ENCODE measurements around the gene ARSB.

ARSB gene

DNA sequence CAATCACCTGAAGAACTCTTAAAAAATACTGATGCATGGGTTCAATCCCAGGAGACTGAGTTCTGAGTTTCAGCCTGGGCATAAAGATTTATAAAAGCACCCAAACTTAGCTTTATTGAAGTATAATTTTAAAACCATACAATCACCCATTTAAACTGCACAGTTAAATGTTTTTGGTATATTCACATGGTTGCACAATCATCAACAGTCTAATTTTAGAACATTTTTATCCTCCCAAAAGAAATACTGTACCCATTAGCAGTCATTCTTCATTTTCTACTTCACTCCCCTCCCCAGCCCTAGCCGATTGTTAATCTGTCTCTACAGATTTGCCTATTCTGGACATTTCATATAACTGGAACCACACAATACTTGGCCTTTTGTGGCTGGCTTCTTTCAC, 141.7 kb downstream of the ARSB start:
- DNase-seq (ENCODE audit: low spot score) = no peak
- no peak for FAIRE-seq

DNA sequence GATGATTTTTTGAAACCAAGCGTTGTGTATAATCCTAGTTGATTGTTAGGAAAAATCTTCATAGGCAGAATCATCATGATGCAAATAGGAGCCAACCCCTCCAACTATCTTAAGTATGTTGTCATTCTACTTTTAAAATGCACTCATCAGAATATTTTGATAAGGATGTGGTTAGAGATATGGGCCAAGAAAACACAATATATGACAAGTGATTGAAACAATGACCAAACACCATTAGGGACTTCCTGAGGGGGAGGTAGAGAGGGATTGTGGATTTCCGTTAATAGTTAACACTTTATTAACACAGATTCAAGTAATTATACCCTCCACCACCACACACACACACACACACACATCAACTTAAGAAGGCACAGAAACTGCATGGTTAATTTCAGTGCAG, 143.3 kb downstream of the ARSB start:
- FAIRE-seq (no peak), DNase-seq (ENCODE audit: low spot score) (no peak)

DNA sequence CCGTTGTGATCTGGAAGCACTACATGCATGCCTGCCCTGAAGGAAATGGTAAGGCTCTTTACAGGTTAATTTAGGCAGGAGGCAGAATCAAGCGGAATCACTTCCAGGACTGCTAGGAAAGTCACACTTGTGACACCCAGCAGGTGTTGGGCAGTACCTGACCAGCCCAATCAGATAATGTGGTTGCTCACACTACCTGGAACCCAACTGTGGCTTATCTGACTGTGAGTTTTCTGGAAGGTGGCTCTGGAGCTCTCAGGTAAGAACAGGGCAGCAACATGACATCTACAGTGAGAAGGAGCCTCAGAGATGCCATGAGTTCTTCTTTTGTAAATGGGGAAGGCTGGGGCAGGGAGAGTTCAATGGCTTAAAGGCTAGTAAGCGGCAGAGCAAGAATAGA, 146.4 kb downstream of the ARSB start:
- DNase-seq (ENCODE audit: low spot score) (no peak), FAIRE-seq (no peak)

DNA sequence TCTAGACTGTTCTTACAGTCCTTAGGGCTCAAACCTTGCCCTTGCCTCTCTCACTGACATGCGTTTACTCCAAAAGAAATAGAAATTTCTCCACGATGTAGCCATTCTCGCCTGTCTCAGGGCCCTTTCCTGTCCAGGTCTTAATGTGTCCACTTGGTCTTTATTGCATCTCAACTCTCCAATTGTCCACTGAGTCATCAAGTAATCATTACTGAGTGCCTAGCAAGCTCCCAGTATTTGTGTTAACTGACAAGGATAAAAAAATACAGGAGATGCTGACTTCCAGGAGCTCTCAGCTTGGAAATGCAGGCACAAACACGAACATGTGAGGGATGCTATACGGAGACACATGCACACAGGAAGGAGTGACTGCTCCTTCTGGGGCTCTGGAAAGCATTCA, 147.3 kb downstream of the ARSB start:
- DNase-seq (ENCODE audit: low spot score) (no peak), FAIRE-seq (no peak)

DNA sequence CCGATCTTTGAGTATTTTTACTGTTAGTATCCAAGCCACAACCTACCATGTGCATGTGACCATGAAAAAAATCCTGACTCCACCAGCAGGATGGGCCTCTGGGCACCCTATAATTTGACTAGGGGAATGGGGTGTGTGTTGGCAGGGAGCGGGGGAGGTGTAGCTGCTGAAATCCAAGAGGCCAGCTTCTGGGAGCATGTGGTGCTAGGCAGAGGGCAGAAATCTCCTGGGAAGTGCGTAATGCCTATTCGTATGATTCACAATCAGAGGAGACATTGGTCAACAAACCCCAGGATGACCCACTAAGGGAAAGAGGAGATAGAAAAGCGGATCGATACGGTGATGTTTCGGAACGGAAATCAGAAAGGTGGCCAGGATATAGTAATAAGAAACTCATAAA, 149.9 kb downstream of the ARSB start:
- DNase-seq (ENCODE audit: low spot score) (no peak), FAIRE-seq (no peak)

DNA sequence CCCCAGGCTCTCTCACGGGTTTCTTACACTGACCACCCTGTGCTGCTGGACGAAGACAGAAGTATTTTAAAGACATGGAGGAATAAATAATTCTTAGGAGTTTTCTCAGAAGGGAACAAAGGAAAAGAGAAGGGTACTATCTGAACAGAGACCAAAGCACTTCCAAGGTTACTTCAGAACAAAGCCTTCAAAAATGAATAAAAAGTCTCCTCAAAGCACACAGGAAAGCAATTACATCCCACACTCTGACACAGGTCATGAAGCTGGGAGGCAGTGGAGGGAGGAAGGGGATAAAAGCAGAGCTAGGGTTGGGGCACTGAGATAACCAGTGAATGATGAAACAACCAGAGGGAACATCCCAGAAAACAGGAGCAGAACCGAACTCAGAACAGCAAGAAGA, 151.8 kb downstream of the ARSB start:
- FAIRE-seq (no peak), DNase-seq (ENCODE audit: low spot score) (no peak)

DNA sequence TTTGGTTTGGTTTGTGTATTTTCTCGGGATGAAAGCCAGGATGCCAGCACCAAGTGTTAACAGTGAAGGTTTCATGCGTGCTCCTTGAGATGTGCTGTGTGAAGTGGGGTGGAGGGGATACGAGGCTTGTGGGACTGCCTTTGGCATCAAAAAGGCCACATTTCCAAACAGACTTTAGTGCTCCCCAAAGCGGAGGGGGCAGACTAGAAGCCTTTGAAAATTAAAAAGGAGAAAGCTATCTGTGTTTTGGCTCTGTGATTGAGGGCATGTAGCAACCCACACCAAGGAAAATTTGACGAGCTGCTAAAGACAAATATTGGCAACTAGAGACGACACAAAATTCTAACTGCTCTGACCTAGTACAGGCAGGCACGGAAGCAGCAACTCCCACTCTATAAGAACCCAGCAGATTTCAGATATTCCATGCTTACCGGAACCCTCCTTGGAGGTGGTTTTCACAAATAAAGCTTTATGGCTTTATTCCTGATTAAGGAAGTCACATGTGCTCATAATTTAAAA, 154.5 kb downstream of the ARSB start:
- FAIRE-seq (no peak), DNase-seq (ENCODE audit: low spot score) (no peak)

DNA sequence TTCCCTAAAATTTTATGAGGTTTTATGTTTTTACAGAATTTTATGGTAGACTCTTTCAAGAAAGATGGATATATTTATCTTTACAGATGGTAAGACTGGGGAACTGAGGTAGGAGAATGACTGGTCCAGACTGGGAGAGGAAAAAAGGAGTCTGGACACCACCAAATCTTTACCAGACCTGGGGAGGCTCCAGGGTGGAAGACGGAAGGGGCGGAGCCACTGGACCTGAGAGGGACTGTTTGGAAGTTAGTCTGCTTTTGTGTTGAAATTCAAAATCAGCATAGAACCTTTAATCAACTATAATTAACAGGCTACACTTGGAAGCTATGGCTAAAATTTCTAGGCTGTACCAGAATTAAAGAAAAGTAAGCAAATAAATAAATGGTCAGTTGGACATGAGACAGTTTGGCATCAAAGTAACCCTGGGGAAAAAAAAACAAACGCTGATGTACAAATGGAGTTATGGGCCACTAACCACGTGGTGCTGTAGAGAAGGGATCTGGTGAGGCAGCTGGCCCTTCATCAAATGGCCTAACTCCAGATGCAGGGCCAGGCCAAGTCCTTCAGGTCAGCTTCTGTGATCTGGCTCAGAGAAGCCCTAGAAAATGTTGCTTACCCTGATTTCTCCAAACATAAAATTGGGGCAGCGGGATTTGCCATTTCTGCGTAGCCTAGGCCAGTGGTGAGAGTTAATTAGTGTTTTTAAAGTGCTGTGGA, 155.1 kb downstream of the ARSB start:
- FAIRE-seq = no peak

DNA sequence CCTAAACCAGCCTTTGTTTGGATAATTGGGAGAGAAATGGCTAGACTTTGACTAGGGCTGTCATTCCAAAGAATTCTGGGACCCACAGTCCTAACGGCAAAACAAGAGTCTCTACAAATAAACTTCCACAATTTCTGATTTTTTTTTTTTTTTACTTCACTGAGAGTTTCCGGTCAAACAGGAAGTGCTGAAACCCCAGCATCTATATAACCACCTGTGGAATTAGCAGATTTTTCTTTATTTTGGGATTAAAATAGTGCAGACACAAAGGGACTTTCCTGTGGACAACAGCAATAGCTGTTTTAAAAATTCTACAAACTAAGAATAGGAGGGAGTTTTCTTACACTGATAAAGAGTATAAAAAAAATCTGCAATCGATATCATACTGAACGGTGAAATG, 157.4 kb downstream of the ARSB start:
- DNase-seq (ENCODE audit: low spot score) (no peak), FAIRE-seq (no peak)

More for the DNA sequence above, 155.1 kb downstream of the ARSB start:
- DNase-seq (ENCODE audit: low spot score) = no peak

DNA sequence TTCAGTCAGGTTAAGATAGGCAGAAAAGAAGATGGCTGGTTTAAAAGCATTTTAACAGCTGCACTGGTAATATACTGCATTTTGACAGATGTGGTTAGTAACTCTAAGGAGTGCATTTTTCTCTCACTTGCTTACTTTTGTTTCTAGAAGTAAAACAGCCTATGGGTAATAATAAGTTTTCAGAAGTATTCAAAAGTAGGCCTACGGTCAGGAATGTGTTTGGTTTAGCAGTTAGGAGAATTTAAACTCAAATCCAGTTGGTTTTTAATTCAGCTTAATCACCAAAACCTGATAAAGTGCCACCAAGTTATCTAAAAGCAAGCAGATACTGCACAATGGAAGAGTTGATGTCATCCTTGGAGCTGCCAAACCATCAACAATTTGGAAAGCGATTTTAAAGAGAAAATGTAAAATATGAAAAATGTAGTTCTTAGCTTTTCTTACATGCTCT, 160.3 kb downstream of the ARSB start:
- no peak for DNase-seq (ENCODE audit: low spot score)

DNA sequence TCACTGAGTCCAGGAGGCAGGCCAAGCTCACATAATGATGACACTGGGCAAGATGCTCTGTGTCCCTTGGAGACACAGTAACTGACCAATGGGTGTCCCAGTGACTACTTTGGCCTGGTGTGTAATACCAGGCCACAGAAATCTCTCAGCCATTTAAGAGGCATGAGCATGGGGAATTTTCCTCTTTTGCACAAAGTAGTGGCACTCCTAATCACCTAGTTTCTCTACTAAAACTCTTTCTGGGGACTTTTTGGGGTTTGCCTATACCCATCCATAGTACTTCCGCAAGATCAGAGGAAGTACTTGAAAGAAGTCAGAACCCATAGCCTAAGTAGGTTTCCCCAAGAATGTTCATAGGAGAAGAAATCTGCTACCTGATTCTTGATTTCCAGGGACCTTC, 161.9 kb downstream of the ARSB start:
- DNase-seq (ENCODE audit: low spot score) = no peak
- FAIRE-seq = no peak

More for the DNA sequence above, 160.3 kb downstream of the ARSB start:
- FAIRE-seq = no peak

DNA sequence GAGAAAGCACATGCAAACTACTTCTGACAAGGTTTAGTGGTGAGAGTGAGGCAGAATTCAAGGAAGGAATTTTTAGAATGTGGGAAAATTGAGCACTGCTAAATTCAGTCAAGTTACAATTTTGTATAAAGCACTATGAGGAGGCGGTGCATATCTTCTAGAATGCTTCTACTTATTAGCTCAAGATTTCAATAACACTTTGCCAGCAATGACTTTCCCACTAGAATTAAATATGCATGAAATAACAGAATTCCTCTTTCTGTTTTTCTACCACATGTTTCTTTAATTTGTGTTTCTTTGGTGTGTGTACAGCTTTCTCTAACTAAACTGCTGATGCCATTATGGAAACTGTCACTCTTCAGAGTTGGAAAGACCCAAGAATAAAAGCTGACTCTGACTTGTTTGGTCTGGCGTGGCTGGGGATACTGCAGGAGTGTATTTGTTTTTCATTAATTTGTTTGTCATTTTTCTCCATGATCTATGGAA, 163.5 kb downstream of the ARSB start:
- DNase-seq (ENCODE audit: low spot score) = no peak

DNA sequence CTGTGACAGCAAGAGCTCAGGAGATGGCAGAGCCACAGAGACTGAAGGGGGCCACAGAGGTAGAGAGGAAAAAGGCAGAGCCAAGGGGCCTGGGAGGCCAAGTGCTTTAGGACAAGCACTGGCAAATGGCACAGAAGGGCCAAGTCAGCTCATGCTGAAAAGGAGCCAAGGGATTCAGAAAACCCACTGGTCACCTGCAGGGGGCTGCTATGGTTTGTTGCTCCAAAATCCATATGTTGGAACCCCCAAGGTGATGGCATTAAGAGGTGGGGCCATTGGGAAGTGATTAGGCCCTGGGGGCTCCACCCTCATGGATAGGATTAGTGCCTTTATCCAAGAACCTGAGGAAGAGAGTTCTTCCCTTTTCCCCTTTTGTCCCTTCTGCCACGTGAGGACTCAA, 165.4 kb downstream of the ARSB start:
- DNase-seq (ENCODE audit: low spot score) = no peak

More for the DNA sequence above, 163.5 kb downstream of the ARSB start:
- FAIRE-seq = no peak

DNA sequence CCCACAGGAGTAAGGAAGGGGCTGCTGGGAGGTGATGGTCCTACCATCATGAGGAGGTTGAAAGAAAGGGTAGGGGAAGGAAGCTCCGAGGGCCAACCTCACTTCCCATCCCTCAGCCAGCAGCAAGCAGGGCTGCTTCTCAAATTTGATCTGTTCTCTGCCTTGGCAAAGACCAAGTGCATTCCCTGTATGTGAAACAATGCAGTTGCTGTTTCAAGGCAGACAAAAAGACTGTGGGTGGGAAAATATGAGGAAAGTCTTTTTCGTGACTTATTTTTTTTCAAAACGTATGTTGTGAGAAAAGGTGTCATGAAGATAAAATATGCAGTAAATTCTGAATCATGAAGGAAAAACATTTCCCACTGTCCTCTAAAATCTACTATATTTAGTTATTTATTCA, 165.9 kb downstream of the ARSB start:
- no peak for DNase-seq (ENCODE audit: low spot score)
- no peak for FAIRE-seq

More for the DNA sequence above, 165.4 kb downstream of the ARSB start:
- no peak for FAIRE-seq

DNA sequence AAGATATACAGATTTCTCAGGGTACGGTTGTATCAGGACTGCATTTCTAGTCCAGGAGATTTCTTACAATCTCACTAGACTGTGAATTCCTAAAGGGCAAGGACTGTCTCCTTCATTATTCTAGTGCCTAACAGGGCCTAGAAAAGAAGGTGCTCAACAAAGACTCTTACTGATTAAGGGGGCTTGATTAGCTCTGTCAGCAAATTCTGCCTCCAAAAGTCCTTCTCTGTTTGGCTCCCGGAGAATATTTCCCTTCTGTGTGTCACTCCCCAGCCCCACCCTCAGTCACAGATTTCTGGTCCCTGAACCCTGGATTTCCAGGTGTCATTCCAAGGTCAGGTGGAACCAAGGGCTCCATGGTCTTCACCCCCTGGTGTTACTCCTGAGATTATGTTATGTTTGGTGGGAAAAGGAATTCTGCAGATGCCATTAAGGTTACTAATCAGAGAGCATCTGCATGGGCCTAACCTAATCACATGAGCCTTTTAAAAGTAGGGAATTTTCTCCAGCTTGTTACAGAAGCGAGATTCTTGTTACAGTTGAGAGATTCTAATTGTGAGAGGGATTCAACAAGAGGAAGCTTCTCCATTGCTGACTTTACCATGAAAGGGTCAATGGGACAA, 168.9 kb downstream of the ARSB start:
- no peak for FAIRE-seq
- no peak for DNase-seq (ENCODE audit: low spot score)

DNA sequence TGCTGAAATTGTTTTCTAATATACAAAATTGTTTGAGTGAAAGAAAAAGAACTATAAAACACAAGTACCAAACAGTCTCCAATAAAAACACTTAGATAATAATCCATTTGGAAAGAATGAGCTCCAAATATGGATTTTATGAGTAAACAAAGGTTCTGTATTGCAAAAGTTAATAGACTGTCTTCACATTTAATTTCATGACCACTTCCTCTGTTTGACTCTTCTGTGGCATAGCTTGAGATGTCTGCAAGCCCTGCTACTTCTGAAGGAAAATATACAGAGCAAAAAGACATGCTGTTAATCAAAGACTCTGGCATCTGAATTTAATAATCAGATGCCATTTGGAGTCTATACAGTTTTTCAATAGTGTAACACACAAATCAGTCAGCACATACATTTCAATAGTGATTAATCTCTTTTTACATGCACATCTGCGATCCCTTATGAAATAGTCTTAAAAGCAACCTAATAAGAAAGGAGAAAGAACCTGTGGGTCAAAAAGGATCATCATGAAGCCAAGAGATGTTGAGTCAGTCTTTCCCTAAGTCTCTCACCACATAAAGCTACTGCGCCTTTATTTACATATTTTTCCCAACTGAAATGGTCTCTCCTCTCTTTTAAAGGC, 171.1 kb downstream of the ARSB start:
- FAIRE-seq (no peak), DNase-seq (ENCODE audit: low spot score) (no peak)

DNA sequence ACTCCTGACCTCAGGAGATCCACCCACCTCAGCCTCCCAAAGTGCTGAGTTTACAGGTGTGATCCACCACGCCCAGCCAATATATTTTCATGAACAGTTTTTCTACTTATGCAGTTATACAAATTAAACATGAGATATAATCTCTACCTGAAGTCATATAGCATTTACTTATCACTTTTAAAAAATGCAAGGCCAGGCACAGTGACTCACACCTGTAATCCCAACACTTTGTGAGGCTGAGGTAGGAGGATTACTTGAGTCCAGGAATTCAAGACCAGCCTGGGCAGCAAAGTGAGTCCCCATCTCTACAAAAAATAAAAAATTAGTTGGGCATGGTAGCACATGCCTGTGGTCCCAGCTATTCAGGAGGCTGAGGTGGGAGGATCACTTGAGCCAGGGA, 171.8 kb downstream of the ARSB start:
- FAIRE-seq = no peak
- no peak for DNase-seq (ENCODE audit: low spot score)

DNA sequence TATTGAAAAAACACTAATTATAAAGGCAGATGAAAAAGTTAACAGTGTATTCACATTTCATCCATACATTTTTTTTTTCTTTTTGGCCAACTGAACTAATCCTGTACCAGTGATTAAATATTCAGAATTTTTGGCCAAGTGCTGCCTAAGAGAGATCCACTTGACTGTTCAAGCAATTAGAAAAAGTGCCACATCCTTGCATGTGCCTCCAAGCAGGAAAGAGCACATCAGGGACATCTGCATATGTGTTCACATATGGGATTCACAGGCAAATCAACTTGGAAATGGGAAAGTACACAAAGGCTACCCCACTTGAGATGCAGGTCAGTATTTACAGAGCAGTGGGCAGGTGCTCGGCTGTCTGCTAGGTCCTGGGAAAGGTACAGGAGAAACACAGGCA, 173.2 kb downstream of the ARSB start:
- no peak for FAIRE-seq
- DNase-seq (ENCODE audit: low spot score) = no peak

DNA sequence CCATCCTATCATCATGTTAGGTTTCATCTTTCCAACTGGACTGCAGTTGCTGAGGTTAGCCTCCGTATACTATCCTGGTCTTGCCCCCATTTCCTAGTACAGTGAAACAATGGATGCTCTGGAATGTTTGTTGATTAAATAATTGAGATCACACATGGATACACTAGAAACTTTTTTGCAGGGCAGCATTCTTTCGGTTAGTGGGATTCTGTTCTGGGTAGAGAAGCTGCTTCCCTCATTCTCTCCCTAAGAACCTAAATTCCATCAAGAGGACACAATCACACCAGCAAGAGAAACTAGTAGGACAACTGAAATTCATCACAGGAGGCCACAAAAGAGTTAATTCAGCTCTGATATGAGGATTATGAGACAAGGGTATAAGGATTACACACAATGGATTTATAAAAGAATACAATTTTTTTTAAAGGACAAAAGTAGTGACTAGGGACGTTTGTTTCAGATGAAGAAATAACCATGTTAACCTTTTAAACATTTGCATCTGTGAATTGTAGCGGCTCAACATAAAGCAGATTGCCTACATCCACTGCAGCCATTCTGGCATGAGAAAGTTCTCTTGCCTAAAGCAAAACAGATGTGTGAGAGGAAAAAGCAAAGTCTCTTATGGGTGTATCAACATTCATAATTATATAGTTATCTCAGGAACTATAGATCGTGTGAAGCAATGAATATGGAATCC, 173.8 kb downstream of the ARSB start:
- no peak for FAIRE-seq
- no peak for DNase-seq (ENCODE audit: low spot score)

DNA sequence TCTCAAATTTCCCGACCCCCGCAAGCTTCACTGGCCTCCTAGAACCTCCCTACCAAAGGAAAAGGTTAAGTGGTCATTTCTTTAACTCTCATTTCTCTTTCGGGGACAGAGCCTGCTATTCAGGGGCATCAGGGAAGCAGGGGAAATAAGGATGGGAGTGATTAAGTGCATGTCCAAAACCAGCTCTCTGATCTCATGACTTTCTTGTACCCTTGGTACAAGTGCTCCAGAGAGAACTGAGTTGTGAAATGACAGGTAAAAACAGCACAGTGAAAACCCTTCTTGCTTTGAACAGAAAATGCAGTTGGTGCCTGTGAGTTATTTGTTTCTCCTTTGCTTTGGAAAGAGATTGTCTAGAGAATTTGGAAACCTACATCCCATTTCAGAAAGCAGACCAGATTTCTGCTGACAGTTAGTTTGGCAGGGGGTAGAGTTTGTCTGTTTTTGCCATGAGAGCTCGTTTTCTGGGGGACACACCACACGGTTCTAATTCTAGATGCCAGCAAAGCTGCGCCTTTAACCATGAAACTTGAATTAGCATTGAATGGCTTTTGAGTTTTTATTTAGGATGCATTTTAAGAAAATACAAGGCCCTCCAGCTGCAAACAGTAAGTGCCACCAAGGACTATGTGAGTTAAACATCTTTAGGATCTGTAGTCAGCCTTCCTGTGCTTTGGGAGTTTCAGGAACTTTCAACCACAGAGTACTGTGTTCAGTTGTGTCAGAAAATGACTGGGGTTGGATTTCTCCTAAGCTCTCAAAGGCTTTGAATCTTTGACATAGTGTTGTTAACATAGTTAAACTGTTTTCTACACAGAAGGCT, 174.8 kb downstream of the ARSB start:
- DNase-seq (ENCODE audit: low spot score) = no peak
- FAIRE-seq = no peak

DNA sequence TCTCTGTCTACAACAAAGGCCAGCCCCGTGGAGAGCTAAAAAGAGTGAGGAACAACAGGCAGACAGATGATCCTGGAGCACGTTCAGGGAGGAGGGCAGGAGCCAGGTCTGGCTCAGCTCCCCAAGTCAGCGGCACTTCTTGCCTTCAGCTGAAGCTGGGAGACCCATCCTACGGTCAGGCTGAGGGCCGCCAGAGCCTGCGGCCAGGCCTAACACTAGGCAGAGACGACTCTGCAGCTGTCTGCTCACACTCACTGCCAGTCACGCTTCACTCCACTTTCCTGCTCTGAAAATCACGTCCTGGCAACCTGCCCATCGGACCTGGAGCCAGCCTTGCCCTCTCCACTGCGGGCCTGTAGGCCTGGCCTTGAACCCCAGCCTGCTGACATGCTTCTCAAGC, 175.7 kb downstream of the ARSB start:
- FAIRE-seq (no peak), DNase-seq (ENCODE audit: low spot score) (no peak)

All from urothelium cell line (cell line).